Measurements from ENCODE around the gene PARP8.
"Not testable (repeated sequence)": the region's sequence is repeated elsewhere in the genome, so short reads cannot be mapped to it uniquely, and the experiment has no call there.

PARP8 gene

GRCh38 chr5:50667653-50668595 is 1.5 kb downstream of the PARP8 start:
- no peak for TF ChIP-seq CTCF (IDR thresholded peaks at IDR 0.05; ENCODE audit: extremely low read depth, missing control alignments)
- DNase-seq (ENCODE audit: low spot score) = peak; percentile 82

GRCh38 chr5:50668636-50669035 is 2.2 kb downstream of the PARP8 start:
- DNase-seq (ENCODE audit: low spot score) = not testable (repeated sequence)

- TF ChIP-seq CTCF (IDR thresholded peaks at IDR 0.05; ENCODE audit: extremely low read depth, missing control alignments) = no peak
- DNase-seq (ENCODE audit: low spot score) = no peak
Observed at GRCh38 chr5:50672663-50673062, 6.2 kb downstream of the PARP8 start.

GRCh38 chr5:50673444-50673843 is 7.0 kb downstream of the PARP8 start:
- not testable (repeated sequence) for DNase-seq (ENCODE audit: low spot score)

GRCh38 chr5:50675385-50675784 is 8.9 kb downstream of the PARP8 start:
- TF ChIP-seq CTCF (IDR thresholded peaks at IDR 0.05; ENCODE audit: extremely low read depth, missing control alignments) = no peak
- no peak for DNase-seq (ENCODE audit: low spot score)

- DNase-seq (ENCODE audit: low spot score) = not testable (repeated sequence)
Observed at GRCh38 chr5:50679554-50679953, 13.1 kb downstream of the PARP8 start.

GRCh38 chr5:50684721-50685120 is 18.3 kb downstream of the PARP8 start:
- TF ChIP-seq CTCF (IDR thresholded peaks at IDR 0.05; ENCODE audit: extremely low read depth, missing control alignments) = no peak
- DNase-seq (ENCODE audit: low spot score) = no peak

GRCh38 chr5:50687548-50687947 is 21.1 kb downstream of the PARP8 start:
- no peak for TF ChIP-seq CTCF (IDR thresholded peaks at IDR 0.05; ENCODE audit: extremely low read depth, missing control alignments)
- DNase-seq (ENCODE audit: low spot score) = no peak

- no peak for DNase-seq (ENCODE audit: low spot score)
- no peak for TF ChIP-seq CTCF (IDR thresholded peaks at IDR 0.05; ENCODE audit: extremely low read depth, missing control alignments)
Observed at GRCh38 chr5:50691399-50692016, 25.1 kb downstream of the PARP8 start.
